Cardiac fibroblast (primary cell): ENCODE results near the gene HMMR.

Experiments used
- DNase-seq, 2 donors: peaks; one replicate each; pipeline versions ENCODE4 v3.0.0 to v3.0.0-alpha.2; 2010; ENCODE audit warnings: low read depth in 2 of 2
- H3K4me3 ChIP-seq, 2 donors: replicated peaks in 1 of 2; 1 replicate in 1 of 2; 2 replicates in 1 of 2; pipeline ENCODE4 v1.5.1; 2011; ENCODE audit warnings: low read depth in 2 of 2, low read length in 2 of 2, mild to moderate bottlenecking in 2 of 2, moderate library complexity in 1 of 2
- TF ChIP-seq, protein P1 (sequence below): IDR thresholded peaks from one replicate; pipeline ENCODE4 v1.5.1; 2011; ENCODE audit warnings: low read depth, mild to moderate bottlenecking, low read length, inconsistent platforms

Gene HMMR

GRCh38 chr5:163505049-163505367 is 44.6 kb downstream of the HMMR start:
- peak overlapping the region; percentile 68 to 69 for H3K4me3 ChIP-seq

DNA sequence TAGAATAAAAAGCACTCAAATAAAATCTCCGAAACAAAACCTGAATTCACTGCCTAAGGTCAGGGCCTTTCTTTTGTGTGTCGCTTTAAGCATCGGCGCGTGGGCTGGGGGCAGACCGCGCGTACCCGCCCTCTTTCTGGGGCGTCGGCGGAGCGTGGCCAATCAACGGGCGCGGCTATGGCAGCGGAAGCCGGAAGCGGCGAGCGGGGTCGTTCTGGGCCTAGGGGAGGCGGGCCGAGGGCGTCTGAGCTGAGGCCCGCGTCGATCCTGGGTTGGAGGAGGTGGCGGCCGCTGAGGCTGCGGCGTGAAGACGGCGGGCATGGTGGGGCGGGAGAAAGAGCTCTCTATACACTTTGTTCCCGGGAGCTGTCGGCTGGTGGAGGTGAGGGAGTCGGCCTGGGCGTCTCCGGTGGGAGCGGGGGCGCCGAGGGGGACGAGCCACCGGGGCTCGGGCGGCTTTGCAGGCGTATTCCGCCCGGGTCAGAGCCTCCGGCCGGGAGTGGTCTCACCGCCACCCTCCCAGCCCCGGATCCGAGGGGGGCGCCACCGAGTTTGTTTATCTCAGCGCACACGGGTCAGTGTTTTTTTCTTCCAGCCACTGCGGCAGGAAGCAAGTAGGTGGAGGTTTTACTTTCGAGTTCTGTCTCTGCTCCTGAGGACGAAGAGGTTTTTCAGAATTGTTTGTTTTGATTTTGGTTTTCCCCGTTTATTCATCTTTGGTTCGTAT is 45.1 kb downstream of the HMMR start, which contains the start of gene MAT2B:
TSS of gene MAT2B (plus strand) at position 252 of the 727 bp plus-strand sequence. CDS start at position 320, 68 bp downstream.
- peak; percentile 93 to 95 for DNase-seq
- H3K4me3 ChIP-seq, result peak within 1 kb of the TSS; percentile 68 to 69
- TF ChIP-seq, protein P1, sequence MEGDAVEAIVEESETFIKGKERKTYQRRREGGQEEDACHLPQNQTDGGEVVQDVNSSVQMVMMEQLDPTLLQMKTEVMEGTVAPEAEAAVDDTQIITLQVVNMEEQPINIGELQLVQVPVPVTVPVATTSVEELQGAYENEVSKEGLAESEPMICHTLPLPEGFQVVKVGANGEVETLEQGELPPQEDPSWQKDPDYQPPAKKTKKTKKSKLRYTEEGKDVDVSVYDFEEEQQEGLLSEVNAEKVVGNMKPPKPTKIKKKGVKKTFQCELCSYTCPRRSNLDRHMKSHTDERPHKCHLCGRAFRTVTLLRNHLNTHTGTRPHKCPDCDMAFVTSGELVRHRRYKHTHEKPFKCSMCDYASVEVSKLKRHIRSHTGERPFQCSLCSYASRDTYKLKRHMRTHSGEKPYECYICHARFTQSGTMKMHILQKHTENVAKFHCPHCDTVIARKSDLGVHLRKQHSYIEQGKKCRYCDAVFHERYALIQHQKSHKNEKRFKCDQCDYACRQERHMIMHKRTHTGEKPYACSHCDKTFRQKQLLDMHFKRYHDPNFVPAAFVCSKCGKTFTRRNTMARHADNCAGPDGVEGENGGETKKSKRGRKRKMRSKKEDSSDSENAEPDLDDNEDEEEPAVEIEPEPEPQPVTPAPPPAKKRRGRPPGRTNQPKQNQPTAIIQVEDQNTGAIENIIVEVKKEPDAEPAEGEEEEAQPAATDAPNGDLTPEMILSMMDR, result peak; percentile 35

More at GRCh38 chr5:163505049-163505367, 44.6 kb downstream of the HMMR start:
- TF ChIP-seq, protein P1, result no peak
- no peak for DNase-seq

DNA sequence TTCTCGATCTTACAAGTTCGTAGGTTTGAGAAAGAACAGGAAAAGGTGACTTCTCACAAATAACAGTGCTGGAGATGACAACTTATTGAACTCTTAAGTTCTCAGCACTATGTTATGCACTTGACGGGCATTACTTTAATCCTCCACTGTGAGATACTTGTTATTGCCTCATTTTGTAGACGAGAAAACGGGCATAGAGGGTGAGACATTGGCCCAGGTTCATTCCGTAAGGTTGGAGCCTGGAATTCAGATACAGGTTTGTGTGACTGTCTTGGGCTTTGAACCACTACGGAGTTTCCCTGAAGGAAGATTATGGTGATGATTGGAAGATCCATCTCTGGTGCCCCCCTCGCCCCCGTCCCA is 45.6 kb downstream of the HMMR start:
- TF ChIP-seq, protein P1, result no peak
- DNase-seq, result no peak
- peak overlapping the region; percentile 68 to 69 for H3K4me3 ChIP-seq

GRCh38 chr5:163506726-163507125 is 46.3 kb downstream of the HMMR start:
- TF ChIP-seq, protein P1, result no peak
- H3K4me3 ChIP-seq, result peak overlapping the region; percentile 68 to 69
- peak; percentile 31 to 71 for DNase-seq

DNA sequence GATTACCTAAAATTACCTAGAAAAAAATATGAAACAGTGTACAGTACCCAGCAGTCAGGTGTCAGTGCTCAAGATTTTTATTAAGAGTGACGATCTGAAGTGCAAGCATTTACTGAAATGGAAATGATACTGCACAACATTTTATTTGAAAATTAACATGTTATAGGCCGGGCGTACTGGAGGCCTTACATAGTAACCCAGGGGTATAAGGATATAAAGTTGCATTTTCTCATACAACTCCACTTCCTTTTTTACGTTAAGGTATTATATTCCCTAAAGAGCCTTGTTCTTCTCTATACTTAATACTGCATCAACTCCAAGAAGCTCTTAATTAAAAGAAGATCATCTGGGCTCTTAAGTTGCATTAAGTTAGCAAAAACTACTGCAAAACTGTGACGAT is 48.3 kb downstream of the HMMR start:
- H3K4me3 ChIP-seq, result peak overlapping the region in 1 of 2 donors; percentile 35
- no peak for DNase-seq
- TF ChIP-seq, protein P1, result no peak

- TF ChIP-seq, protein P1, result no peak
- peak; percentile 83 to 91 for DNase-seq
- H3K4me3 ChIP-seq, result peak overlapping the region in 1 of 2 donors; percentile 35
These were observed 49.0 kb downstream of the HMMR start for GRCh38 chr5:163509291-163509951.
